HG03442 (cell line): Measurements from ENCODE around the gene SLC22A4.

Source experiments
- ATAC-seq: cut with Tn5 transposase; IDR thresholded peaks from one replicate; pipeline ENCODE4 v1.9.1; 2021; ENCODE audit warnings: mild to moderate bottlenecking, moderate library complexity; ENCODE audit not compliant: unreplicated experiment

Gene SLC22A4

DNA sequence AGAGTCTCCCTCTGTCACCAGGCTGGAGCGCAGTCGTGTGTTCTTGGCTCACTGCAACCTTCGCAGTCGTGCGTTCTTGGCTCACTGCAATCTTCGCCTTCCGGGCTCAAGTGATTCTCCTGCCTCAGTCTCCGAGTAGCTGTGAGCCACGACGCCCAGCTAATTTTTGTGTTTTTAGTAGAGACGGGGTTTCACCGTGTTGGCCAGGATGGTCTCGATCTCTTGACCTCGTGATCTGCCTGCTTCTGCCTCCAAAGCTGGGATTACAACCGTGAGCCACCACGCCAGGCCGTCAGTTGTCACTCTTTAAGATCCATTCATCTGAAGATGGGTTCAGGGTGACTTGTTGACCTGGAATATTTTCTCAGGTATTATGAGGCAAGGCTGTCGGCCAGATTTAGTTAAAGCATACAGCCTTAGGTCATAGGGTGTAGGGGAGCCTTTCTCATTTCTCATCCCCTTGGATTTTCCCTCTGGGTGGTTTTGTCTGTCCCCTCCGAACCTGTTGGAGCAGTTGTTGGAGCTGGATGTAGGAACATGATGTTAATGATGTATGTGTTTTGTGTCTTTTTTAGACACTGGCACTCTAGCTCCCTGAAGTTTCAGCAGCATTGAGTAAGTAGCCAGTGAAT, 76.9 kb downstream of the SLC22A4 start:
- no peak for ATAC-seq

GRCh38 chr5:132371603-132371994, 77.4 kb downstream of the SLC22A4 start:
- ATAC-seq, result no peak

DNA sequence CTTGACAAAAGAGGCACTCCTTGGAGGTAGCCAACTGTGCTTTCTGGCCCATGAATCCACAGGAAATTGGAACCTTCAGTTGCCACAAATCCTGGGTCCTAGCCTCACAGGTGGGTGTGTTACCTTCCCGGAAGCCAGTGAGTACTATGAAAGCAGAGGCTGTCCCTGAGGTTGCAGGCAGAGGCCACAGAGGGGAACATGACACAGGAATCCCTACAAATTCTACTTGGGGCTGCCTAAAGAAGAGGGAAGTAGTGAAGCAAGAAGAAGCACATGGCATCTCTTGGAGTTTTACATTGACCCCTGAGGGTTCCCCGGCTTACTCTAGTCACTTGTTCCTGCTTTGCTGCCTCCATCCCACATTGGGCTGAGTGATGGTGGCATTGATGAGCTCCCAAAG, 77.9 kb downstream of the SLC22A4 start:
- no peak for ATAC-seq

GRCh38 chr5:132372542-132372941, 78.3 kb downstream of the SLC22A4 start:
- no peak for ATAC-seq

- ATAC-seq, result no peak
These were observed 81.8 kb downstream of the SLC22A4 start for GRCh38 chr5:132375957-132376356.

DNA sequence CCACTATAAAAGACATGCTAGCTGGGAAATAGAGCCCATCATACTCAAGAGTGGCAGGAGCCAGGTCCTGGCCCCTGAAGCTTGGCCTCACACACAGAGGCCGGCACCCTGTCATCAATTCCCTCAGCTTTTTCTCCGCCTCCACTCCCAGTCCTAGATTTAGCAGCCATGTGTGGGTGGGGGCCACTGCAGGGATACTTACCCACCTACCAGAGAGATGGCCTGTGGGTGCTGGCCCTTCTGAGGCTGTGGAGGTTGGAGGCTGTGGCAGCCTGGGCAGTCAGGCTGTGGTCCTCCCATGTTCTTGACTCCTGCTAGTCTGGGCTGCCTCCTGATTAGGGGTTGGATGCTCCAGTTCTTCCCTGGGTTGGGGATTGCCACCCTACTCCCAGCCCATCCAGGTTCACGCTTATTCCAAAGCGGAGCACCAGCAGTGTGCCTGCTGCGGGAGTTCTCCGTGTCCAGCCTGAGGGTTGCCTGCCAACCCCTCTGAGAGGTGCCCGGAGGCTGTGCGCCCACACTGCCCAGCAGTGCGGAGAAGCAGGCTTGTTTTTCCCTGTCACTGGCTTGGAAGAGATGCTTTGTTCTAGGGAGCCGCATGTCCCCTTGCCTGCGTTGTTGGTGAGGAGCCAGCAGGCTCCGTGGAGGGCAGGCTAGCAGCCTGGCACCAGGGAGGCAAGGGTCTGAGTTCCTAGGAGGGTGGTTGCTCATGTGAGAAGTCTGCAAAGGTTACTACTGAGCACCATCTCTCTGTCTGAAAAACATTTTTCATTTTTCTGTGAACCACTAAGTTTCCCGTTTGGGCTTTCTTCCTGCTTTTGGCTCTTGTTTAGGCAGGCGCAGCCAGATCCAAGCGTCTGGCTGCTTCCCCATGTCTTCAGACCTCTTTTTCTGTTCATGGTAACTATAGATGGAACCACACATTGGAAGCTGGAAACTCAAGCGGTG, 82.8 kb downstream of the SLC22A4 start:
- ATAC-seq, result no peak

DNA sequence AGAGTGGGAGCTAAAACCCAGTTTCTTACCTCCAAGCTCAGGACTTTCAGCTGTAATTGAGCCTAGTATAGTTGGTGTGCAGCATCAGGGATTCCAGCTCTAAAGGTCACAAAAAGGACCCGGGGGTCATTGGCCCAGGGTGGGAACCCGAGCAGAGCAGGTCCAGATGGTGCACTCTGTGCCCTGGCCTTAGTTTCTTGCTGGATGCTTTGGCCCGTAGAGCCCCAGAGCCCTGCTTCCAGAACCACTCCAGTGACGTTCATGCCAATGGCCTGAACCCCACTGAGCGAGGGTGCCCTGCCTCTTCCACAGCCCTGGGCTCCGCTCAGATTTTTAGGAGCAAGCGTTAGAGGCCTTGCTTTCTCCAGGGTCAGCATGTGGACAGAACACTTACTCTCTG, 83.5 kb downstream of the SLC22A4 start:
- ATAC-seq, result no peak

DNA sequence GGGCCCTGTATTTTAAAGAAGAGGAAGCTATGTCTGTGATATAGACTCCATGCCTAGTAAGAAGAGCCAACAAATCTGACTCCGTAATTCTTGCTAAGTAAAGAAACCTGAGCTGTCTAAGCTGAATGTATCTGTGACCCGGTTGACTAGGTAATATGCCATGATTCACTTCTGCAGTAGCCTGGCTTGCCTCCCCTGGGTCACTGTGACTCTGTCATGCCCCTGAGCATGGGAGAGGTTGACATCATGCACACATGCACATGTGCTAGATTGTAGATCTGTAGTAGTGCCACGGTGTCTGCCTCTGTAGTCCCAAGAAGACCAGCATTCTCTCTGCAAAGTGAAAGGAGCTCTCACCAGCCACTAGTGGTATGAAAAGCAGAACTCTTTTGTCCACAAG, 84.4 kb downstream of the SLC22A4 start:
- no peak for ATAC-seq

- no peak for ATAC-seq
These were observed 85.9 kb downstream of the SLC22A4 start for GRCh38 chr5:132380047-132380446.

GRCh38 chr5:132380741-132381140, 86.5 kb downstream of the SLC22A4 start:
- no peak for ATAC-seq

GRCh38 chr5:132381614-132382013, 87.4 kb downstream of the SLC22A4 start:
- no peak for ATAC-seq

DNA sequence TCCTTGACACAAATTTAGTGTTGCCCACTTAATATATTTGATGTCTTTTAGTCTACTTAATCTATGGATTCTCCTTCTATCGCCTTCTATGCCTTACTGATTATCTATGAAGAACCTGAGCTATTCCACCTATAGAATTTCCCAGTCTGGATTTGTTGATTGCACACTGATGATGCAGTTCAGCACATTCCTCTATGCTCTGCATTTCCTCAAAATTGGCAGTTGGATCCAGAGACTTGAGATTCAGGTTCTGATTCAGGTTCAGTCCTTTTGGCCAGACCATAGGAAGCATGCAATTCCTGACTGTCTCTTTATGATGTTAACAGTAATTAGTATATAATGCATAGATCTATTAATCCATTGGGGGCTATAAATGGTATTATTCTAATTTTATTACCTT, 89.1 kb downstream of the SLC22A4 start:
- ATAC-seq, result no peak

DNA sequence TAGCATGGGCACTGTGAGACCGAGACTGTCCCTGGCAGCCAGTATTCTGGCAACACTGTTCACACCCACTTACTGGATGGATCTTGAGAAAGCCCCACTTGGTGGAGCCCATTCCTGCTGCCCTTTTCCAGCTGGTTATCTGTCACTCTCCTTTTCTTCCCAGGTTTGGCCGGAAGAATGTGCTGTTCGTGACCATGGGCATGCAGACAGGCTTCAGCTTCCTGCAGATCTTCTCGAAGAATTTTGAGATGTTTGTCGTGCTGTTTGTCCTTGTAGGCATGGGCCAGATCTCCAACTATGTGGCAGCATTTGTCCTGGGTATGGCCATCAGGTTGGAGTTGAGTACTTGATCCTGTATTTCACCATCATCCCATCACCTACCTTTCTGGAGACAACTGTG, 89.8 kb downstream of the SLC22A4 start:
- no peak for ATAC-seq

- no peak for ATAC-seq
These were observed 90.4 kb downstream of the SLC22A4 start for GRCh38 chr5:132384506-132385050.

- ATAC-seq, result no peak
These were observed 91.3 kb downstream of the SLC22A4 start for GRCh38 chr5:132385326-132386105.

- ATAC-seq, result peak; percentile 85
These were observed 92.6 kb downstream of the SLC22A4 start for GRCh38 chr5:132386644-132387286.

GRCh38 chr5:132387640-132388117, 93.5 kb downstream of the SLC22A4 start:
- ATAC-seq, result no peak

- ATAC-seq, result no peak
These were observed 94.3 kb downstream of the SLC22A4 start for GRCh38 chr5:132388244-132389050.

DNA sequence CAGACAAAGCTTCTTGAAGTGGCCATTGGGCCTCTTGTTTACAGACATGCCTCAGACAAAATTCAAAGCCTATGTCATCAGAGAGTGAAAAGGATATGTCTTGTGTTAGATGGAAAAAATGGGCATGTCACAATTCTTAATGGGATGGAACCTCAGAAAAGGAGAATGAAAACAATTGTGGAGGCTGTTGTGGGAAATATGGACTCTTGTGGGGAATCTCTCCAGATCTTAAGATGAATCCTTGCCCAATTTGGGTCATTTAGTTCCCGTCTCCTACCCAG, 94.8 kb downstream of the SLC22A4 start:
- no peak for ATAC-seq
